Measurements from ENCODE around the gene ZNF205.

Gene ZNF205

GRCh38 chr16:3106205-3106928 is 6.0 kb upstream of the ZNF205 start:
- peak; percentile 82 for DNase-seq

DNA sequence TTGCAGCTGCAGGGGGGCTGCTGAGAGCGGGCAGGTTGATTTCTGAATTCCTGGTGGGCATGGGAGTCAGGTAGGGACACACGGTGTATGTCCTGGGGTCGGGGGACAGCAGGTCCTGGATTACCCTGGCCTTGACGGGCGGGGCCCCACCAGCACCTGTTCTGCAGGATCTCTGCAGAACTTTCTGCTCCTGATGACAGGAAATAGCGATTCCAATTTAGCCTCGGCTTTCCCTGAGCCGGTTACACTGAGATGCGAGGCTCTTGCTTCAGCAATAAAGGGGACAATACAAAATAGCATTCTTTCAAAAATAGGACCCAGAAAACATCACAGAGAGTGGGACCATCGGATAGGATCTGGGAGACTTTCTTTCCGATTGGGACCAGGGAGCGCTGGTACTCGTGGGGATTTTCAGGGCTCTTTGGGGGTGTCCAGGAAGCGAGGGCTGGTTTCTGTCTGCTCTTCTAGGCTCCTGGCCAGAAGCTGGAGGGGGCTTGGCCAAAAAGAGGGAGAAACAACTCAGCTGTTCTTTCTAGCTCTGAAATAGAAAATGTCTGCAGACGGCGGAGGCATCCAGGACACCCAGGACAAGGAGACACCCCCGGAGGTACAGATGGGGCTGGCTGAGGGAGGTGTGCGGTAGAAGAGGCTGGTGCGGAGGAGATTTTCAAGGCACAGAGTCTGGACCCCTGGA is 642 bp downstream of the ZNF205 start:
- no peak for DNase-seq

DNA sequence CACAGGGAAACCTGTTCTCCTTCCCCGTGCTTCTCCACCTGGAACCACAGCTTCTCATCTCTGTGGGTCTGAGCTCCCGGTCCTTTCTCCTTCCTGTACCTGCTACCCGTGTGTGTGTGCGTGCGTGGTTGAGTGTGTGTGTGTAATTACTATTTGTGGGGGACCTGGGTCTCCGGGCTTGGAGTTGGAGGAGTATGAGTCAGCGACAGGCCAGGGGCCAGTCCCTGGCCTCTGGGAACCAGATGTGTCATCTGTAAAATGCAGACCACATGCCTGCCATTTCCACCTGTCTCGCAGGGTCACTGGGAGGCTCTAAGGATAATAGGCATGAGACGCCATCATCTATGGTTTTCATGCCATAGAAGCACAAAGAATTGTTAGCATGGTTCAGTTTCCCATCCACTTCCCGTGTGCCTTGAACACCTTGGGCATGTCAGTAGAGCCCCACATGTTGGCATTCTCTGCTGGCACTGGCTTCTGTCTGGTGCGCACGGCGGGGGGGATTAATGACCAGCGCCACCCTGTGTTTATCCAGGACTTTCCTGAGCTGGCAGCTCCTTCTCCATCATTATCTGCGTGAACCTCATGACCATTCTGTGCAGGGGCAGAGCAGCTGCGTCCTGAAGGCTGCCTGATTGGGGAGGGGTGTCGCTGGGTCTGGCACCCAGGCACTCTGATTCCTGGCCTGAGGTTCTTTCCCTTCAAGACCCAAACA is 1.5 kb downstream of the ZNF205 start:
- no peak for DNase-seq

DNA sequence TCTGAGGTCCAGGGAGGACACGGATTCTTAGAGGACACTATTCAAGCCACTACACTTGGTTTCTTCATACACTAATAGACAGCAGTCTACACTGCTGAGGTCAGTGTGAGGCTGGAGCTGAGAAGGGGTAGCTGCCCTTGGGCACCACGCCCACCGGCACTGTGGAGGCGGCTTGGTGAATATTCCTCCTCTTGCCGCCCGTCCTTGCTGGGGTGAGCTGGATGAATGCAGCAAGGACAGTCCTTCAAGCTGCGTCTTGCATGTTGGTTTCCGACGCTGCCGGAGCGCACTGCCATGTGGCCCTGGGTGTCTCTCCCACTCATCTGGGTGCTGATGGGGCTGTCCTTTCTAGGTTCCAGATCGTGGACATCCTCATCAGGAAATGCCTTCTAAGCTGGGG is 2.6 kb downstream of the ZNF205 start:
- DNase-seq = no peak

DNA sequence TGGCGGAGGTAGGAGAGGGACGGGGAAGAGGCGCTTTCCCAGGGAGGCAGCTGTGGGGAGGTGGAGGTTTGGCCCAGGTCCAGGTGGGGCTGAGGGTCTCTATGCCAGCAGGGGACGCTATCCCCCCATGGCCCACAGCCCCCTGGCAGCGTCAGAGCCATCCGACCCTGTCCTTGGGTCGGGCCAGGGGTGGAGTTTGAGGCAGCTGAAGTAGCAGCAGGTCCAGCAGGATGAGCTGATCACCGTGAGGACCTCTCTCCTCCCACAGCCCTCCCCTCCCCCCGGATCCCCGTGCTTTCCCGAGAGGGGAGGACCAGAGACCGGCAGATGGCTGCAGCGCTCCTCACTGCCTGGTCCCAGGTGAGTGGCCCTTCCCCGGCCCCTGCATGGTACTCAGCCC is 3.2 kb downstream of the ZNF205 start:
- DNase-seq = no peak

DNA sequence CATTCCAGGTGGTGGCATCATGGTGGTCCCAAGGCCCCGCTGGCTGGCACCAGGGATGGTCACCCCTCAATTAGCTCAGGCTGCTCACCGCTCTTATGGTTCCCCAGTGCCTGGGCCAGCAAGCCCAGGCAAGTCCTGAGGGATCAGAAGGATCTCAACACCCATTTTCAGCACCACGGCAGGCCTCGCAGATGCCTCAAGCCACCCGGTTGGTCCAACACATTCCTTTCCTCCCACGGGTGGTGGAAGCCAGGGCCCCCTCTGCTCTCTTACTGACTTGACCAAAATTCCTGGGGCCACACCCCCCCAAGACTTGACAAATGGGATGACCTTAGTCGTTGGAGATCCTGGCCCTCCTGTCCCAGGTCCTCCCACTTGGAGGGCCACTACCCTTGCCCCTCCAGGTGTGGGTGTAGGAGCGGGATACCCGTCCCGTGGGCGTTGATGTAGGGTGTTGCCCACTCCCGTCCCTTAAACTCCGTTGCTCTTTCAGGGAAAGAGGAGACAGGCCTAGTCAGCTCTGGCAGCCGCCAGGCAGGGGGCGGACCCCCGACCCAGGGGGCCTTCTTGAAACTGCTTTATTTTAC is 5.9 kb downstream of the ZNF205 start:
- DNase-seq = no peak

- DNase-seq = no peak
These were observed 6.5 kb downstream of the ZNF205 start for GRCh38 chr16:3118846-3119245.

- no peak for DNase-seq
These were observed 6.9 kb downstream of the ZNF205 start for GRCh38 chr16:3119286-3119685.

GRCh38 chr16:3119701-3120408 is 7.5 kb downstream of the ZNF205 start:
- no peak for DNase-seq

- DNase-seq = no peak
These were observed 8.0 kb downstream of the ZNF205 start for GRCh38 chr16:3120435-3120834.

GRCh38 chr16:3121851-3122467 is 9.6 kb downstream of the ZNF205 start:
- DNase-seq = no peak

- no peak for DNase-seq
These were observed 10.7 kb downstream of the ZNF205 start for GRCh38 chr16:3122926-3123570.

GRCh38 chr16:3123986-3124886 is 11.8 kb downstream of the ZNF205 start:
- peak; percentile 95 for DNase-seq

- no peak for DNase-seq
These were observed 15.4 kb downstream of the ZNF205 start for GRCh38 chr16:3127745-3128144.

GRCh38 chr16:3129137-3130131 is 17.0 kb downstream of the ZNF205 start:
- DNase-seq = peak; percentile 87

DNA sequence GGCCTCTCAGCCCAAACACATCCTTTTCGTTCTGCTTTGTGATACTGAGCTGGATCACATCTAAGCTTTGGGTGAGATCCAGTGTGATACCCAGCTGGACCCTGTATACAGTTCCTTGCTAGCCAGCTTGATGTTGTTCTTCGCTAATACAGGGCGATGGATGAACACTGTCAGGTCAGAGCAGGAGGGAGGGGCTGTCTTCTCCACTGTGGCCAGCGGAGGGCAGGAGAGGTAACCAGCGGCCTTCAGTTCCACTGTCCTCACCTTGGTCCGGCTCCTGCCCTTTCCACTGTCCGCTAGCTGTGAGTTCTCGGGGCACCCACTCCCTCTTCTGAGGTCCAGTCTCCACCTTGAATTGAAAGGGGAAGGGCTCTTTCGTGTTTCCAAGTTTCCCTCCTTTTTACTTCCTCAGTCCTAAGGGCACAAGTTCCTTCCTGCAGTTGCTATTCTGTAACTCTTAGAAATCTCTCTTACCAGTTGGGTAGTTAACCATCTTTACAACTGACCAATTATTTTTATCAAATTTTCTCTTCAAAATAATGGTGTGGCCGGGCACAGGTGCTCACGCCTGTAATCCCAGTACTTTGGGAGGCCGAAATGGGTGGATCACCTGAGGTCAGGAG is 19.5 kb downstream of the ZNF205 start:
- no peak for DNase-seq

DNA sequence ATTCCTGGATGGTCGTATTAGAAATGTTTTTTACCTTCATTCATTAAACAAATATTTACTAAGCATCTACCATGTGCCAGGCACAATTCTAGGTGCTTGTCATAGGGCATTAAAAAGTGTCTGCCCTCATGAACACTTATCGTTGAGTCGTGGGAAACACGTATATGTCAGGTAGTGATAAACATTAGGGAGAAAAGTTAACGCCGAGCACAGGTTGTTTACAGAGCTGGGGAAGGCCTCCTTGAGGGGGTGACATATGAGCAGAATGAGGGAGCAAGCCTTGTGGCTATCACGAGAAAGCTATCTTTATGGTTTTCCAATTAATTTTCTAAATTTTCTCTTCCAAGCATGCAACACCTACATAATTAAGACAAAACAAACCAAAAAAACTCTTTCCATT is 21.5 kb downstream of the ZNF205 start:
- no peak for DNase-seq

GRCh38 chr16:3134338-3135125 is 22.1 kb downstream of the ZNF205 start, which contains the start of gene ZNF213:
Gene ZNF213, plus strand, starts transcription at chr16:3135029. Its CDS starts 2,252 bp downstream, at chr16:3137281.
- DNase-seq = peak; percentile 96

Data from central memory CD4-positive, alpha-beta T cell (primary cell).